Spleen (tissue), 7 donors: Measurements from ENCODE around the gene SPG7.
A peak's percentile ranks its signal among the peaks of the same experiment; 100 is the strongest.

Source experiments
- POLR2AphosphoS5 ChIP-seq, 3 donors: sonication (generic); formaldehyde crosslinking; IDR thresholded peaks; one replicate each; pipeline ENCODE4 v1.5.1; 2017; ENCODE audit warnings: antibody characterized with exemption in 3 of 3
- TF ChIP-seq, protein P1 (sequence below), 11 experiments: fragments of 200-600 bp in 7 of 11; fragments of 450-650 bp in 4 of 11; sonication (generic) in 4 of 11; IDR thresholded peaks in 8 of 11; conservative IDR thresholded peaks in 3 of 11; 1 replicate in 7 of 11; 2 replicates in 4 of 11; pipeline versions ENCODE4 v1.4.0 to v1.8.0; 2016 to 2021; ENCODE audit warnings: antibody characterized with exemption in 11 of 11, inconsistent platforms in 4 of 11, mild to moderate bottlenecking in 1 of 11
- donor health status: DM: no; HTN: no; CAD: no; lungs with moderate emphysema.
- donor health status: DM: no; HTN: no; CAD: no.
- donor health status: DM: no; HTN: no; CAD: no.

DNA sequence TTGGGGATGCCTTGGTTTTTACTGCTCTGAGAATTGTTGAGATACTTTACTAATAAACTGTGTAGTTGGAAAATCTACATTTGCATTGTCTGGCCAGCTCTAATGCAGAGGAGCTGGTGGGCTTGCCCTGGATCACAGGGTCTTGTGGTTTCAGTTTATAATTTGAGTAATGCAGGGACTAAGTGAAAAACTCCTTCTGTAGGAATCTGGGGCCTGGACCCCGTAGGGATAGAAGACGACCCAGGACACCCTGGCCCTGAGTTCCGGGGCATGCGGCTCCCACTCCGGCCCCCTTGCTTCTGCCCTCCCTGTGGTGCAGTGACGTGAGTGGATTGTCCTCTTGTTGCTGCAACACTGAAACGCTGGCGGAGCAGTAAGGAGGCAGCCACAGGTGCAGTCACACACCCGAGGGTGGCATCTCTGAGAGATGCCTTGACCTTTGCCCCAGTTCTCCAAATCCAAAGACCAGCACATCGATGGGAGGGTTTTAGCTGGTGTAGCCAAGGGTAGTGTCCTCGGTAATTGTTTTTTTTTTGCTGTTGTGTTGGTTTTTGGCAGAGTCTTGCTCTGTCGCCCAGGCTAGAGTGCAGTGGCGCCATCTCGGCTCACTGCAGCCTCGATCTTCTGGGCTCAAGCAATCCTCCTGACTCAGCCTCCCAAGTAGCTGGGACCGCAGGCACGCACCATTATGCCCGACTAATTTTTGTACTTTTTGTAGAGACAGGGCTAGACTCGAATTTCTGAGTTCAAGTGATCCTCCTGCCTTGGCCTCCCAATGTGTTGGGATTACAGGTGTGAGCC, 49.7 kb downstream of the SPG7 start:
- TF ChIP-seq, protein P1, sequence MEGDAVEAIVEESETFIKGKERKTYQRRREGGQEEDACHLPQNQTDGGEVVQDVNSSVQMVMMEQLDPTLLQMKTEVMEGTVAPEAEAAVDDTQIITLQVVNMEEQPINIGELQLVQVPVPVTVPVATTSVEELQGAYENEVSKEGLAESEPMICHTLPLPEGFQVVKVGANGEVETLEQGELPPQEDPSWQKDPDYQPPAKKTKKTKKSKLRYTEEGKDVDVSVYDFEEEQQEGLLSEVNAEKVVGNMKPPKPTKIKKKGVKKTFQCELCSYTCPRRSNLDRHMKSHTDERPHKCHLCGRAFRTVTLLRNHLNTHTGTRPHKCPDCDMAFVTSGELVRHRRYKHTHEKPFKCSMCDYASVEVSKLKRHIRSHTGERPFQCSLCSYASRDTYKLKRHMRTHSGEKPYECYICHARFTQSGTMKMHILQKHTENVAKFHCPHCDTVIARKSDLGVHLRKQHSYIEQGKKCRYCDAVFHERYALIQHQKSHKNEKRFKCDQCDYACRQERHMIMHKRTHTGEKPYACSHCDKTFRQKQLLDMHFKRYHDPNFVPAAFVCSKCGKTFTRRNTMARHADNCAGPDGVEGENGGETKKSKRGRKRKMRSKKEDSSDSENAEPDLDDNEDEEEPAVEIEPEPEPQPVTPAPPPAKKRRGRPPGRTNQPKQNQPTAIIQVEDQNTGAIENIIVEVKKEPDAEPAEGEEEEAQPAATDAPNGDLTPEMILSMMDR (IDR thresholded peaks at IDR 0.05 in 8 of 11, conservative IDR thresholded peaks at IDR 0.05 in 3 of 11): peak in 5 of 11 experiments; percentile 5 to 41 (median 32)
- no peak for TF ChIP-seq POLR2AphosphoS5 (IDR thresholded peaks at IDR 0.05)
